Transverse colon (tissue), 4 donors: ENCODE measurements around the gene PCDHGA8.

Experiments used
- CTCF ChIP-seq, 5 experiments: fragments of 200-600 bp in 3 of 5; fragments of 450-650 bp in 2 of 5; sonication (generic) in 3 of 5; IDR thresholded peaks; 1 replicate in 2 of 5; 2 replicates in 3 of 5; pipeline ENCODE4 v1.5.1; 2016 to 2017; ENCODE audit warnings: antibody characterized with exemption in 5 of 5, inconsistent platforms in 3 of 5, mild to moderate bottlenecking in 2 of 5, moderate library complexity in 1 of 5
- EP300 ChIP-seq: sonication (generic); formaldehyde crosslinking; IDR thresholded peaks from one replicate; pipeline ENCODE4 v1.6.1; 2017; ENCODE audit warnings: antibody characterized with exemption, low read depth
- POLR2A ChIP-seq: fragments of 450-650 bp; IDR thresholded peaks from one replicate; pipeline ENCODE4 v1.6.1; 2016; ENCODE audit warnings: antibody characterized with exemption, mild to moderate bottlenecking, moderate library complexity
- POLR2AphosphoS5 ChIP-seq, 3 donors: sonication (generic); formaldehyde crosslinking; IDR thresholded peaks; one replicate each; pipeline ENCODE4 v1.6.1; 2016; ENCODE audit warnings: antibody characterized with exemption in 3 of 3

- TF ChIP-seq CTCF (IDR thresholded peaks at IDR 0.05) (no peak), POLR2A (no peak), EP300 (no peak), POLR2AphosphoS5 (IDR thresholded peaks at IDR 0.05) (no peak)
Observed at GRCh38 chr5:141427783-141428426, 35.5 kb downstream of the PCDHGA8 start.
